Activated CD8-positive, alpha-beta memory T cell treated with anti-CD3 and anti-CD28 coated beads for 1 hour (primary cell): Measurements from ENCODE around the gene COL18A1.

Experiments used
- DNase-seq, 2 donors: peaks; one replicate each; pipeline ENCODE4 v3.0.0-alpha.2; 2020; ENCODE audit warnings: low read depth in 1 of 2; ENCODE audit errors: extremely low read depth in 1 of 2

COL18A1 gene

DNA sequence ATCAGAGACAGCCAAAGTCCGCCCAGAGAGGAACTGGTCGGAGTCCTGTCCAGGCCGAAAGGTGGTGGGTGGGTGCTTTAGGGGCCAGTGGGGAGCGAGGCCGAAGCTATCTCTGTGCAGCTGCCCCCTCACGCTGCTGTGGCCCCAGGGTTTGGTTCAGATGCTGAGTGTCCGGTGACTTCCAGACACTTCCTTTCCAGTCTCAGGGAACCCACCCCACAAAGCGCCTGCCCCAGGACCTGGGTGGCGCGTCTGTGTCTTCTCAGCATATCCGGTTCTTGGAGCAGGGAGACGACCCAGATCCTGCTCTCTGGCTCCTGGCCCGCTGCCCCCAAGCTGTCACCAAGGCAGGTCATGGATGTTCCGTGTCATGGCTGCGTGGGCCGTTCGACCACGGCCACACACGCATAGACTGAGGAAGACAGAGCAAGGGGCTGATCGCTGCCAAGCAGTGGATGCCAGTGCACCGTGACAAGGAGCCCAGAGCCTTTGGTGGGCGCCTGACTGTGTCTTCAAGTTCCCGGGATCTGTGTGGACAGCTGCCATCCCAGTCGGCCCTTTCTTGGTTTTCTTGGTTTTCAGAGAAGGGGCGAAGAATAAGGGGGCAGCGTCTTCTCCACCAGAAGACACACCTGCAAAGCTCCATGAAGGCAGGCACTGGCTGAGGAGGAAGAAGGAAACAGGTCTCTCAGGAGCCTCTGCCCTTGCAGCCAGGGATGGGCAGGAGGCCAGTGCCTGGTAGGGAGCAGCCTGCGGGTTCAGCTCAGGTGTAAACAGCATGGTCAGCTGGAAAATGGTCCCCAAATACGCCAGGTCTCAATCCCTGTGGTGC lies 22.9 kb upstream of the COL18A1 start:
- DNase-seq = no peak

DNA sequence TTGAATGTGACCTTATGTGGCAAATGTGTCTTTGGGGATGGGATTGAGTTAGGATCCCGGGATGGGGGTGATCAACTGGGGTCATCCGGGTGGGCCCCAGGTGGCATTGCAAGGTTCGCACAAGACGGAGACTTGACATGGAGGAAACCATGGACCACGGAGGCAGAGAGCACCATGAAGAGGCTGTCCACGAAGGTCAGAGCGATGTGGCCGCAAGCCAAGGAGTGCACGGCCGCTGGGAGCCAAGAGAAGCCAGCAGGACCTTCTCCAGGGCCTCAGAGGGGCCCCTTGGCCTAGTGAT lies 22.3 kb upstream of the COL18A1 start:
- no peak for DNase-seq

DNA sequence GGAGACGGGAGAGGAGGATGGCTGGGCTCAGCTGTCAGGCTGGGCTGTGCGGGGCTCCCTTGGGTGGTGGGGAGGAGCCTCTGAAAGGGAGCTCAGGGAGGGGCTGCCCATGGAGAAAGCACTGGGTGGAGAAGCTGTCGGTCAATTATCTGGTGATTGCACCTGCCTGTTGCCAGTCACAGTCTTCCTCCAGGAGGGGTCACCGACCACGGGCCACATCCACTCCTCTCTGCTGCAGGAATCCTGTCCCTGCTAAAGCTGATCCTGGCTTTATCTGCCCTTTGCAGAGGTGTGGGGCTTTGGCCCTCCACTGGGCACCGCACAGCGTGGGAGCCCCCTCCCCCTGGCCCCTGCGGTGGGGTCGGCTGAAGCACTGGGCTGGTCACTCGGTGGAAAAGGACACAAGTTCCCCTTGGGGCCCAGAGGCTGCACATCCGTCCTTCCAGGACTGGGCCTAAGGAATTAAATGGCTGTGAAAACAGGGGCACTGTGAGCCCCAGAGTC lies 21.8 kb upstream of the COL18A1 start:
- no peak for DNase-seq

DNA sequence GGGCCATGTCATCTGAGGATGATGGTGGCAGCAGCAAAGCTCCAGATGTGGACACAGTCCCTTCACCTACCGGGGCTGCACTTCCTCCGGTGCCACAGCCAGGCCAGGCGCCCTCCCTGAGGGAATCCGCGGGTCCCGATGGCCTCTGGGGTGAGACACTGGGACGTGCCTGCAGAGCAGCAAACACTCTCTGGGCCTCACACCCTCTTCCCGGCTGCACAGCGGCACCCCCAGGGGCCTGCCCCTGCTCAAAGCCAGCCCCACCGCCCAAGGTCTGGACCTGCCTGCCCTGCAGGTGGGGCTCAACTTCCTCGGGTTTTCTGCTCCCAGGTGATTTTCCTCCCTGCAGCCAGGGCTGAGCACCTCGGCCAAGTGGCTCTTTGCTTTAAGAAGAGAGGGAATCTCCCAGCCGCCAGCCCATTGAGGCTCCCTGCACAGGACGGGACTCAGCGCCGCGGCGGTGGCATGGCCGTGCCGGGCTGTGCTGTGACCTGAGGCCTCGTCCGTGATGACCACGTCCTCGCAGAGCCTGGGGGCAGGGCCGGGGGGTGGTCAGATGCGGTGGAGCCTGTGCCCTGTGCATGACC lies 21.3 kb upstream of the COL18A1 start:
- DNase-seq = no peak

DNA sequence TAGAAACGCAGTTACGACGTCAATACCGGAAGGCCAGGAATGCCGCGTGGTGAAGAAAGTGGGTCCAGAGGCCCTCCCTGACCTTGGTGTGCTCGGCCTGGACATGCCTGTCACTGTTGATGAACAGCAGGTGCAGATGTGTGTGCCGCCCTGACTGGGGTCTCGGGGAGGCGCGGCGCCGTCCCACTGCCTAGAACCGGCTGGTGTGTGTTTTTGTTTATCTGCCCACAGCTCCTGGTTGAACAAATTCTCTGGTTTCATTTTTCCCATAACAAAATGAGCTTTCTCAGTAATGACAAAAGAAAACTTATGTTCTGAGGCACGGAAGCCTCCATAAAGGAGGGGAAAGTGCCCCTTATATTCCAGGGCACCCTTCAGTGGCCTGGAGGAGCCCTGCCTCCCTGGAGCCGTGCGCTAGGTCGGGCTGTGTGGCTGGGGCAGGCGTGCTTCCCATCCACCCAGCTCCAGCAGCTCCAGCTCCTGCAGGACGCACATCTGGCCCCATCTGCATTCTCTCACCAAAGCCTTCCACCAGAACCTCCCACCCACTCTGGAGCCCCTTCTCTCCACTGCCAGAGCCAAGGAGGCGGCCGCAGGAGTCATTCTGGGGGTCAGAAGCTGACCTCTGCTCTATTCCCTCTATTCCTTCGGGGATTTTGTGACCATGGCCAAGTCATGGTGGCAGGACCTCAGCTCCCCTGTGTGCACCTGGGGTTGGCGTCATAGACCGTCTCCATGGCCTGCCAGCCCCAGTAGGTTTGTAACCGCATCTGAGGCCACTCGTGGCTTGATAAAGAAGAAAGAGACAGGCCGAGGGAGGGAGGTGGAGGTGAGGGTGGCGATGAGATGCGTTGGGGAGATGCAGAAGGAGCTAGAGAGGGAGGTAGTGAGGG lies 20.1 kb upstream of the COL18A1 start:
- DNase-seq = no peak

DNA sequence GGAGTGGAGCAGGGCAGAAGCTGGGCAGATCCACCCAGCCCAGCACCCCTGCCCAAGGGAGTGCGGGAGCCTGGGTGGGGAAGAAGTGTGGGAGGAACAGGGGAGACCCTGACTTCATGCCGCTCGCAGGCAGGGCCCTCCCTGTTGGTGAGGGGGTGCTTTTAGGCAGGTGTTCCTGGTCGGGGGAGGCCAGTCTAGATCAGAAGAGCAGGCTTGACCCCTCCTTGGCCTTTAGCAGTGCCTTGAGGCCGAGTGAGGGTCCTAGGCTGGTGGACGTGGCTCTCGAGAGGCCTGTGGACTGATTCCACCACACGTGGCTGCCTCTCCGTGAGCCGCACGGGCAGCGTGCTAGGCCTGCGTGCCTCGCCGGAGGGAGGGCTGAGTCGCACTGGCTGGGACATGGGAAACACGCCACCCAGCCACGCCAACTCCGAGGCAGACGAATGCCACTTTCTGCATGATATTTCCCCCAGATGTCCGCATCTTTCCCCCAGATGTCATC lies 19.4 kb upstream of the COL18A1 start:
- no peak for DNase-seq

DNA sequence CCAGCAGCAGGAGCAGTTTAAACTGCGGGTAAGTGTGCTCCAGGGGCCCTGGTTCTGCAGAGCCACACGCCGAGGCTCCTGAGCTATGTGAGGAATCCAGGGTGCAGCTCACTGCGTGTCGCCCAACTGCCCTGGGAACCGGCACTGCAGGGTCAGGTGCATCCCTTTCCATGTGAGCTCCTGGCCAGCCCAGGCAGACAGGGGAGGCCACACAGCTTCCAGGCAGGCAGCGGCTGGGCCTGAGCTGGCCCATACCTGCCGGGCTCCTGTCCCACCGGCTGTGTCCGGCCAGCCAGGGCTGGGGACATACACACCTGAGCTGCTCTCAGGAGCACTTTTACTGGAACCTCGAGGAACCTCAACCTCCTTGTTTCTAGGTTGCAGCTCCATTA lies 18.6 kb upstream of the COL18A1 start:
- no peak for DNase-seq

DNA sequence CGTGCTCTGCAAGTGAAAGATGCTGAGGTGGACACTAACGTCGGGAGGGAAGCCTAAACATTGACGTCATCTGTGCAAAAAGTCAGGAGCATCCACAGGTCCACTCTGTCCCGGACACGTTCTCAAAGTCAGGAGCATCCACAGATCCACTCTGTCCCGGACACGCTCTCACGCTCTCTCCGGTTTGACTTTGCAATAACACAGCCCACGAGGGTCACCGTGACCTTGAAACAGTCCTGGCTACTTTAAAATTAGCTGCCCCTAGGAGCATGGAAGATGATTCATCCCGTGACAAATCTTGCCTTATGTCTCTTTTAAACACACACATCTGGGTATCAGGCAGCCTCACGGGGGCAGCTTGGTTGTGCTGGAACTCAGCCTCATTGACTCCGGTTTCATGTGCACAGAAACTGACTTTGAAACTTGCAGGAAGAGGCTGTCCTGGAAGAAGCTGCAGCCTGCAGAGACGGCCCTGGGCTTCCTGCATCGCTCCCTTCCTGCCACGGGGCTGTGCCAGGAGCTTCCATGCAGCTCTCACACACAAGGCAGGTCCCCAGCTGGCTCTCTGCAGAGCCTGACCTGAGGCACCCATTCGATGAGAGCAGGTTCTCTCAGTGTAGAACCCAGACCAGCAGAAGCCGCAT lies 18.1 kb upstream of the COL18A1 start:
- no peak for DNase-seq

DNA sequence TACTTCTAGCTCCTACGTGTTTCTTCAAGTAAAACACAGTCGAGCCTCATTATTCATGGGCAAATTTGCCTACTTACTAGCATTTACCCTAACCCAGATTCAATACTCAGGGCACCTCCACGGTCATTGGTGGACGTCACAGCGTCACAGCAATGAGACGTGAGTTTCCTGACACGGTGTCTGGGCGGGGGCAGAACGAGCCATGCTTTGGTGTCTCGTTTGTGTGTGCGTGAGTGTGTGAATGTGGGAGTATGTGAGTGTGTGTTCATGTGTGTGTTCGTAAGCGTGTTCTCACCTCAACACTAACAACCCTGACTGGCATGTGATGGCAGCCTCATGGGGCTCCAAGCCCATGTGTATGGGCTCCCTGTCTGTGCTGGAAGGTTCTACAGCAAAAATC lies 17.5 kb upstream of the COL18A1 start:
- no peak for DNase-seq

DNA sequence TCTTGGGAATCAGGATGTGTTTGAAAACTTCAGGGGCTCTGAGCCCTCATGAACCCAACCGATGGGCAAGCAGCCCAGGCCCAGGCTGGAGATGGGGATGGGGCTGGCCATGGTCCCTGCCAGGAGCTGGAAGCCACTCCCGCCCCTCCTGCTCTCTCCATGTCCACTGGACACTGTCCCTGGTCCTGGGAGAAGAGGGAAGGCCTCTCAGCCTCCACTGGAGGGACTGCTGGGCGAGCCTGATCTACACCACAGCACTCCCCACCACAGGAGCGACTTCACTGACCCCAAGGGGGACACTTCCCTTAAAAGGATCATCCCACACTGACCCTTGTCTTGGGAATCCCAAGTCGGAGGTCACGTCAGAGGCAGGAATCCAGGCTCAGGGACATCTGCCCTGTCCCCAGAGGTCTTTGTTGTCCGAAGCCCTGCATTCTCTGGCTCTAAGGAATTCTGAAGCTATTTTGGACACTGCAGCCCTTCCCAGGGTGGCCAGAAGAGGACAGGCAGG lies 16.9 kb upstream of the COL18A1 start:
- no peak for DNase-seq

DNA sequence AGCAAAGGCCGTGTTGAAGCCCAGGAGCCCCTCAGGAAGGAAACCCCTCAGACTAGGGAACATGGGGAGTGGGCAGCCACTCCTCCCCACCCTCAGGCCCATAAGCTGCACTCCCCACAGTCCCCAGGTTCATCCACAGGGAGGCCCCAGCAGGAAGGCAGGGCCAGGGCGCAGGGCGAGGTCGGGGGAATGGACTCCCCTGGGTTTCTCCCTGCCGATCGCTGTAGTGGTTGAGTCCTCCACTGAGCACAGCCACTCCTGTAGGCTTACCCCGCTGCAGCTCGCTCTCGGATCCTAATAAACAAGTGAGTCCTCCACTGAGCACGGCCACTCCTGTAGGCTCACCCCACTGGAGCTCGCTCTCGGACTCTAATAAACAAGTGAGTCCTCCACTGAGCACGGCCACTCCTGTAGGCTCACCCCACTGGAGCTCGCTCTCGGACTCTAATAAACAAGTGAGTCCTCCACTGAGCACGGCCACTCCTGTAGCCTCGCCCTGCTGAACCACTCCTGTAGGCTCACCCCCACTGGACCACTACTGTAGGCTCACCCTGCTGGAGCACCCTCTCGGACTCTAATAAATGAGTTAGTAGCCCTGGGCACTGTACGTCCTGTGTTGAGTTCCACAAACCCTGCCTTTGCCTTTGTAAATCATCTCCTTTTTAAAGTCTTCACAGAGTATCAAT lies 16.2 kb upstream of the COL18A1 start:
- no peak for DNase-seq

DNA sequence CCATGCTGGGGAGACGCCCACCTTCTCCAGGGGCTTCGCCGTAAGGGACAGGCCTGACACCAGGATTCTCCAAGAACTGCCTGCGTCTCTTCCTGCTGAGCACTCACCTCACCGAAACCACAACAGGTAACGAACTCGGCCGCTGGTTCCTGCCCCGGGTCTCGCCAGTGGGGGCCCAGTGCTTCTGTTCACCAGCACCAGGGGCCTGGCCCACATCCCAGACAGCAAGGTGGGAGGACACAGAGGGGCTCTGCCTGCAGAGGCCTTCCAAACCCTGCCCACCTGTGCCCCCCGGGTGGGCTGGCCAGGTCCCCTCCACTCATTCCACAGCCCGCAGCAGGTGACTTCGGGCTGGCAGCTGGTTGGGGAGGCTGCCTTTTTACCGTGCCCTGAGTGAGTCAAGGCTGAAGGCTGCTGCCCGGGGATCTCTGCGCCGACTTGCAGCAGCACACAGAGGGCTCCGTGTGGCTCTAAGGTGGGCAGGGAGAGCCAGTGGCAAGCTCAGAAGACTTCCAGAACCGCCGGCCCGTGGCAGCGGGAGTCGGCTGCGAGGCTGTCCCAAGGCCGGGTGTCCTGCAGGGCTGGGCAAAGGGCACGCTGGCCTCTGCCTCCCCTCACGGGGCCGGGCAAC lies 14.7 kb upstream of the COL18A1 start:
- DNase-seq = no peak

DNA sequence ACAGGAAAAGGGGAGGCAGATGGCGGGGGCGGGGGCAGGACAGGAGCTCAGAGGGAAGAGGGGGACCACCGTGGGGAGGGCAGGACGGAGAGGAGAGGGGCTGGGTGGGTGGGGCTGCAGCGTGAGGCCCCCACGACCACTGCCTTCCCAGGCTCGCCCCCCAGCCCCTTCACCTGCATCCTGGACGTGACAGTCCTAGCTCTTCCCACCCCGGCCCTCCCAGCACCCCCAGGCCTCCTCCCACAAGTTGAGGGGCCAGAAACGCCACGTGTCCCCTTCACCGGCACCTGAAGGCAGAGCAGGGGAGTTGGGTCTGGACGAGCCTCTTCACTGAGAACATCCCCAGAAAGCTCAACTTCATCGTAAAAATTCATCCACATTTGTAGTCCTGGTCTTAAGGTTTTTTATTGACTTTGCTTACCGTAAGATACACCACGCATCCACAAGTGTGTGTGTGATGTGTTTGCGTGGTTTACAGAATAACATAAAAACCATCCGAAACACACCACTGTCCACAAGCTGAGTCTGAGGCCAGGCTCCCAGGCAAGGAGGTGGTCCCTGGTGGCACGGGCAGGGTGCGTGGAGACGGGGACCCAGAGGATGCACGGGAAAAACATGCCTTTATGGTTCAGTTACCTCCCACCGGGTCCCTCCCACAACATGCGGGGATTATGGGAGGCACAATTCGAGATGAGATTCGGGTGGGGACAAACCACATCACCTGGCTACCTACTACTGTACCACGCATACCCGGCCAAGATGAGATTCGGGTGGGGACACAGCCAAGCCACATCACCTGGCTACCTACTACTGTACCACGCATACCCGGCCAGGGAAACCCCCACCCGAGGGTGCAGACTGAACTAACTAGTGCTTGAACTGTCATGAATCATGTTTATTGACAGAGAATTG lies 13.9 kb upstream of the COL18A1 start:
- no peak for DNase-seq

DNA sequence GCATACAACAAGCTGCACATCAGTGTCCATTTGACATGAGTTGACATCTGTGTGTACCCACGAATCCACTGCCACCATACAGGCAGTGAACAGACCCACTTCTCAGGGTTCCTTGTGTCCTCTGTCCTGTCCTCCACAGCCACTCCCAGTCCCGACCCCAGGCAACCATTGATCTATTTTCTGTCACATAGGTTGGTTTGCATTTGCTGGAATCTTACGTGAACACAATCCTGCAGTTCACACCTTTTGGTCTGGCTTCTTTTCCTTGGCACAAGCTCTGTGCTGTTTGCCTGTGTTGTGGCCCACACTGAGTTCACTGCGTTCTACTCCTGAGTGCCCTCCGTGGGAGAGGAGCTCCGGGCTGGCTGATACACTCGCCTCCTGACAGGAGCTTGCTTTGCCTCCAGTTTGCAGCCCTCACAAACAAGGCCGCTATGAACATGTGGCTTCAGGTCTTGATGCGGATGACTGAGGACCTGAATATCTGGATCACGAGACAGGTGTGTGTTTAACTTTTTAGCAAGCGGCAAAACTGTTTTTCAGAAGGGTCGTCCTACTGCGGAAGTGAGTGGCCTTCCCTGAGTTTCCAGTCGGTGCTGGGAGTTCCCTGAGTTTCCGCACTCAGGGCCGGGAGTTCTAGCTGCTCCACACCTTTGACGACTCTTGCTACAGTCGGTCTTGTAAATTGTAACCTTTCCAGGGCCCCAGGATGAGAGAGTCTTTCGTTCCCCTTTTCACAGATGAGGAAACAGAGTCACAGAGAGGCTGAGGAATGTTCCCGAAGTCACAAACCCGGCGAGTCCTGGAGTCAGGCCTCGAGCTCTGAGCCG lies 13.0 kb upstream of the COL18A1 start:
- no peak for DNase-seq

DNA sequence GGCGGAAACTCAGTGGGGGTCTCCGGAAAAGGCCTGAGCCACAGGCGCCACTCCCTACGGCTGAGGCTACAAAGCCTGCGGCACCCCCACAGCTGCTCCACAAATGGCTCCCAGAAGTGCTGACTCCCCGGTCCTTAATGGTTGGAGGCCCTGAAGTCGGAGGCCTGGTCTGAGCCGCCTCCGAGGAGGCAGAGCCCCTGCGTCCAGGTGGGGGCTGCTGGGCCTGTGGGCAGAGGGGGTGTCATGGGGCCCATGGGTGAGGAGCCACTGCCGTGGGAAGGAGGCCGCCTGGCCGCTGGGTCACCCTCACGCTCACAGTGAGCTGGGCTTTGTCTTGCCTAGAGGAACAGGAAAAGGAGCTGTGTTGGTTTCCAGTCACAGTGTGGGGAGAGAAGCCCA lies 12.4 kb upstream of the COL18A1 start:
- DNase-seq = no peak

DNA sequence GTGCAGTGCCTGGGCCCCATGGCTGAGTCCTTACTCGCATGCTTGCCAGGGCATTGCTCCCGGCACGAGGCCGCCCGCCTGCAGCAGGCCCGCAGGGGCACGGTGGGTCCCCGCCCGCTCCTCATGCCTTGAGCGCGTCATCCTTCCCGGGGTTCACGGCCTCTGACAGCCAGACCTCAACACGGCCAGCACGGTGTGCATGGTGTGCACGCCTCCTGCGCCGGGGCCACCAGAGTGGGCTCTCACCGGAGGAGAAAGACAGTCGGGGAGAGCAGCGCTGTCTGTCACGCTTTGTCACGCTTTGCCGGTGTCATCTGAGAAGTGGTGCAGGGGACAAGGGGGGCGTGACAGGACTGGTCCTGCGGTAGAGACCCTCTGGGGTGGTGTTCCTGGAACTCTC lies 11.9 kb upstream of the COL18A1 start:
- no peak for DNase-seq

DNA sequence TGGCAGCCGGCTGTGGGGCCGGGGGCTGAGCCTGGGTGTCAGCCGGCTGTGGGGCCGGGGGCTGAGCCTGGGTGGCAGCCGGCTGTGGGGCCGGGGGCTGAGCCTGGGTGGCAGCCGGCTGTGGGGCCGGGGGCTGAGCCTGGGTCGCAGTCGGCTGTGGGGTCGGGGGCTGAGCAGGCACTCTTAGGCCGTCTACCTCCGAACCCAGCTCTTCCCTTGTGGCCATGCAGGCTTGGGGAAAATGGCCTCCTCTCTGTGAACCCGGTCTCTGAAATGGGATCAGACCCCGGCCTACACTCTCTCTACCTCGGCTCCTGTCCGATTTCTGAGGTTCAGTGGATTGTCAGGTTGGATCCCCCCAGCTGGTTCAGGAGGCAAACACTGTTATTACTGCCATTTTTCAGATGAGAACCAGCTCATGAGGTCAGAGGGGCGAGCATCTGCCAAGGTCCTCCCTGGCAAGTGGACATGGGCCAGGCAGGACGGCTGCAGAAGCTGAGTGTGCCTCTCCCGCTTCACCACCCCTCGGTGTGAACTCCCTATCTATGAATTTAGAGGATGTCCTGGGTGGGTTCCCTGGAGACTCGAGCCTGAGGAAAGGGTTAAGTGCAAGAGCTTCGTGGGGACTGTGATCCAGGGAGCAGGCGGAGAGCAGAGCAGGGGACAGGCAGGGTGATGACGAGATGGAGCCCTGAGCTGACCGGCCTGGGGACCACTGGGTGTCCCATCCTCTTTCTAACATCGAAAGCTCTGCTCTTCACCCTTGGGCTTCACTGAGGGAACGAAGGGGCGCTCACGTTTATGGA lies 10.9 kb upstream of the COL18A1 start:
- DNase-seq = no peak
